GM18498 (cell line): ENCODE results near the gene IFNL2.
"Not testable (repeated sequence)": the region's sequence is repeated elsewhere in the genome, so short reads cannot be mapped to it uniquely, and the experiment has no call there.

Experiments
- ATAC-seq: cut with Tn5 transposase; IDR thresholded peaks from one replicate; pipeline ENCODE4 v1.9.1; 2021; ENCODE audit warnings: mild to moderate bottlenecking, moderate library complexity; ENCODE audit not compliant: unreplicated experiment

Gene IFNL2

DNA sequence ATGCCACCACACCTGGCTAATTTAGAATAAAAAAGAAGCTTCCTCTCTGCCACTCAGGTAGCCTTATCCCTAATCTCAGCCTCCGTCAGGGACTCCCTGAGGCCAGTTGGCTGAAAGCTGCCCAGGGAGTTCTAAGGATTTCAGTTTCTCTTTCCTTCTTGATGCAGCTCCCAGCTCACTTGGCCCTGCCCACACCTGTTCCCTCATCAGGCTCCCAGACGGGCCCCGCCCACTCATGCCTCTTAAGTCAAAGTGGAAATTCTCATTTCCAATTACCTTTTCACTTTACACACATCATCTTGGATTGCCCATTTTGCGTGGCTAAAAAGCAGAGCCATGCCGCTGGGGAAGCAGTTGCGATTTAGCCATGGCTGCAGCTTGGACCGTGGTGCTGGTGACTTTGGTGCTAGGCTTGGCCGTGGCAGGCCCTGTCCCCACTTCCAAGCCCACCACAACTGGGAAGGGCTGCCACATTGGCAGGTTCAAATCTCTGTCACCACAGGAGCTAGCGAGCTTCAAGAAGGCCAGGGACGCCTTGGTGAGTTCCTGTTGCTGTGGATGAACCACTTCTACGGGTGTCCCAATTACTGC, 28.0 kb downstream of the IFNL2 start, which contains the start of gene IFNL1:
Gene IFNL1, plus strand, starts transcription at position 353 of the 591 bp plus-strand sequence. Its CDS starts 15 bp downstream, at position 368.
- ATAC-seq: no peak

GRCh38 chr19:39296906-39297305, 28.7 kb downstream of the IFNL2 start:
- ATAC-seq: no peak

- ATAC-seq: no peak
Measured at GRCh38 chr19:39297931-39298634, 29.9 kb downstream of the IFNL2 start.

DNA sequence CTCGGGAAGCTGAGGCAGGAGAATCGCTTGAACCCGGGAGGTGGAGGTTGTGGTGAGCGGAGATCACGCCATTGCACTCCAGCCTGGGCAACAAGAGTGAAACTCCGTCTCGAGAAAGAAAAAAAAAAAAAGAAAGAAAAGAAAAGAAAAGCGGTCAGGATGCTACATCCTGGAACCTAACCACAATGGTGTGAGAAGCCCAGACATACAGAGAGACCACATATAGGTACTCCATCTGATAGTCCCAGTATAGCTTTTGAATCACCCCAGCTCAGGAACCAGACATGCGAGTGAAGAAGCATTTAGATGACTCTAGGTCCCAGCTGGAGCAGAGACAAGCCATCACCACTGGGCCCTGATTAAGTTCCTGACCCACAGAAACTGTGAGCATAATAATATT, 31.2 kb downstream of the IFNL2 start:
- no peak for ATAC-seq

DNA sequence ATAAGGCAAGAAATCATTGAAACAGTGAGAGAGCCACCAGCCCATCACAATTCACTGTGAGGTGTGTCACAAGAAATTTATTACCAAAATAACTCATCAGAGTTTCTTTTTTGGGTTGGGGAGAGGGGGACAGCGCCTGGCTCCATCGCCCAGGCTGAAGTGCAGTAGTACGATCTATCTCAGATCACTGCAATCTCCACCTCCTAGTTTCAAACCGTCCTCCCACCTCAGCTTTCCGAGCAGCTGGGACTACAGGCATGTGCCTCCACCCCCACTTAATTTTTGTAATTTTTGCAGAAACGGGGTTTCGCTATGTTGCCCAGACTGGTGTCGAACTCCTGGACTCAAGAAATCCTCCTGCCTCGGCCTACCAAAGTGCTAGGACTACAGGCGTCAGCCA, 31.6 kb downstream of the IFNL2 start:
- no peak for ATAC-seq

- ATAC-seq: no peak
Measured at GRCh38 chr19:39301021-39301420, 32.8 kb downstream of the IFNL2 start.

GRCh38 chr19:39301562-39301961, 33.4 kb downstream of the IFNL2 start:
- ATAC-seq: no peak

DNA sequence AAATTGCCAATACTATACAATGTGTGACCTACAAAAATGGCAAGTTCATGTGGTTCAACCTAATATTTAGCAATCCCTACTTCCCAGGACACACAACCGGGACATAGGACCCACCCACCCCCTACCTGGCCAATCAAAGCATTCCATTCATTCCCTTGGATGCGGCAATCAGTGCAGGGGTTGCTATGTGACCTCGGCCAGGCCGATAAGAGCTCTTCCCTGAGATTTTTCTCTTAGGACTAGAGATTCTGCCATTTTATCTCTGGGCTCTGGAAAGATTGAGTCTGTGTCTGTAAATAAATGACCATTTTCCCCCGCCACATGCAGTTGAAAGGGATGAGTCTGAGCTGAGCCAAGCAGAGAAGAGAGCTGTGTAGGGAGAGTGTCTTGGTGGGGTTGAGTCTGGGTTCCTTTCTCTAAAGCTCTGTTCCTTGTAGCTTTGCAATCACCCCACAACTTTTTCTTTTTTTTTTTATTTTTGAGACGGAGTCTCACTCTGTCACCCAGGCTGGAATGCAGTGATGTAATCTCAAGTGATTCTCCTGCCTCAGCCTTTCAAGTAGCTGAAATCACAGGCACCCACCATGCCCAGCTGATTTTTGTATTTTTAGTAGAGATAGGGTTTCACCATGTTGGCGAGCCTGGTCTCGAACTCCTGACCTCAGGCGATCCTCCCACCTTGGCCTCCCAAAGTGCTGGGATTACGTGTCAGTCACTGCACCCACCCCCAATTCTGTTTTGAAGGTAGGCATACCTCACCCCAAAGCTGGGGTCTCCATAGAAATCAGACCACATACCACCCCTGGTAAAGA, 35.4 kb downstream of the IFNL2 start:
- no peak for ATAC-seq

DNA sequence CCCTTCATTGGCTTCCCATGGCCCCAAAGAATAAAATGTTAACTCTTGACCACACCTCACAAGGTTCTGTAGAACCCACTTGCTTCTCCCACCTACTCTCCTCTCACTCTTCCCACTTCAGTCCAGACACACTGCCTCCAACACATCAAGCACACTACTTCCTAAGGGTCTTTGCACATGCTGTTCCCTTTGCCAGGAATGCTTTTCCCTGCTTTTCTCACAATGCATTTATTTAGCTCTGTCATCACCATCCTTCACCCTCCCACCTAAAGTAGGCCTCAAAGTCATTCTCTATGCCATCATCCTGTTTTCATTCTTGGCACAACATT, 36.0 kb downstream of the IFNL2 start:
- no peak for ATAC-seq

DNA sequence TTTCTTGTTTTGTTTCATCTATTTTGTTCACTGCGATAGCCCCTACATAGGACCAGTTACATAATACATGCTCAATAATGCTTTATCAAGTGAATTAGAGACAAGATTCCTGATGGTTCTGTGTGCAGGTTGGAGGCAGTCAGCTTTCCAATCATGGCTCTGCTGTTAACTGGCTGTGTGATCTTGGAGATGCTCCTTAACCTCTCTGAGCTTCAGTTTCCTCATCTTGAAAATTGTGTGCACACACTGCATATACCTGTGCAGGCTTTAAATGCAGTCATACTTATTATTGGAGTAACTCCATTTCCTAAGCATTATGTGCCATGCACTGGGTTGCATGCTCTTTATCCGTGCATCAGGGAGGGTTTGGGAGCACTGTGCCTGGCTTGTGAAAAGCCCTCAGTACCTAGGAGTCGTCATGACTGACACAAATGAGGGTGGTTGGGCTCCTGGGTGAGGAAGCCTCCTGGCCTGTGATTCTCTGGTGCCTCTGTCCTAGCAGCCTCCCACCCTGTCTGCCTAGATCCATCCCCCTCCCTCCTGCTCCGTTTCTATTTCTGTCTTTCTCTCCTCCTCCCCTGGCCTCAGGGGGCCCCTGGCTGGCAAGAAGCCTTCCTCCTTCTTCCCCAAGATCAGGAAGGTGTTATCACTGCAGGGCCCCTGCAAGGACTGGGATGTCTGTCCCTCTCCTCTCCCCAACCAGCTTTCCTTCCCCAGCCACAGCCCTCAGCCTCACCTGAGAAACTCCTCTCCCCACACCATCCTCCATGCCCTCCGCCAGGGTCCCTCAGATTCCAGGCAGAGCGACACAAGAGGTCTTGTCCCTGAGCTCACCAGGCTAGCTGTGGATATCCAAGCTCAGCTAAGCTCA, 36.7 kb downstream of the IFNL2 start:
- ATAC-seq: no peak

GRCh38 chr19:39306075-39306474, 37.9 kb downstream of the IFNL2 start:
- no peak for ATAC-seq

DNA sequence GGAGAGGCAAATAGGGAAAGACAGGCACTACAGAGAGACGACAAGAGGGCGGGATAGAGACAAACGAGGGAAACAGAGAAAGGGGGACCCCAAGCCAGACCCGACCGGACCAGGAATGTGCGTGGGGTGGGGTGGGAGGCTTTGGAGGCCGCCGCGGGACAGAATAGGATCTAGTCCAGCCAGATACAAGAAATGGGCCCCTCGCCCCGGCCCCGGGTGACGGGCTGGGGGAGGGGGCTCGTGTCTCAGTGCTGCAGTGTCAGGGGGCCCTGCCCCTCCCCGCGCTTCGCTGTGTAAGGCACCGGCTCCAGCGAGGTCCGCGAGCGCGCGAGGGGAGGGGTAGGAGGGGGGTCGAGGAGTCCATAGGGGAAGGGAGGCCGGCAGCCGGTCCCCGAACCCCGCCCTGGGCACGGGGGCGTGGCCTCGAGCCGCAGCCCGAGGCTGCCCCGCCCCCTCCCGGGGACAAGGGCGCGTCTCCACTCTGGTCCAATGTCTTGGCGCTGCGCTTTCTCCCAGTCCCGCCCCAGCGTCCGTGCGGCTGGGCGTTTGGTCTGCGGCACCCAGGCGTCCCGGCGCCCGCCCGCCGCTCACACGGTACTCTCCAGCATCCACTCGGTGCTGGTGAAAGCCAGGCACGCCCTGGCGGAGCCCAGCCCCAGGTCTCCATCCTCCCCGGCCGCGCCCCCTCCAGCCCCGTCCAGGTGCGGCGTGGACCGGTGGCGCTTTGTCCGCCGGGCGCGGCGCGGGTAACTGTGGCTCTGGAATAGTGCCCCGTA, 39.0 kb downstream of the IFNL2 start:
- ATAC-seq: no peak

DNA sequence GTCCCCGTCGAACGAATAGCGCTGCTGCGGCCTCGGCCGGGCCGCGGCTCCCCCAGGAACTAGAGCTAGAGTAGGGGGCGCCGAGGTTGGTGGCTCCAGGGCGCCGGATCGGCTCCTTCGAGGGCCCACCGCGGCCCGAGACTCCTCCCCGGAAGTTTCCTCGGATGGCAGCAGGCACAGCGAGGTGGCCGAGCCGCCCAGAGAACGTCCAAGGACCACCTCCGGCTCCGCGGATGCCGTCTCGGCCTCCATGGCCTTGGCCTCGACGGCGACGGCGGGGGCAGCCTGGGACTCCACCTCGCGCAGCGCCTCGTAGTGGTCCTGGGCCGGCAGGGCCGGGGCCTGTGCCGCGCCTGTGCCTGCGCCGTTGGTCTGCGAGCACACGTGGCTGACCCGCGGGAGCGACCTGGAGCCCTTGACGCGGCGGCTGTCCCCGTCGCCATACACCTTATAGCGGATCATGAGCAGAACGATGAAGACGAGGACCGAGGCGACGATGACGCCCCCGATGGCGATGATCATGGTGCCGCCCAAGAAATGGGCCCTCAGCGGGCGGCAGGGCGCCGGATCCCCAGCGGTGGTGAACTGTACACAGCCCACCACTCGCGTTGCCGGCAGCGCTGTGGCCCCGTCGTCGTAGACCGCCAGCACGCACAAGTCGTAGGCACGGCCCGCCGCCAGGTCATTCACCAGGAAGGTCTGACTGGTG, 39.8 kb downstream of the IFNL2 start:
- no peak for ATAC-seq

DNA sequence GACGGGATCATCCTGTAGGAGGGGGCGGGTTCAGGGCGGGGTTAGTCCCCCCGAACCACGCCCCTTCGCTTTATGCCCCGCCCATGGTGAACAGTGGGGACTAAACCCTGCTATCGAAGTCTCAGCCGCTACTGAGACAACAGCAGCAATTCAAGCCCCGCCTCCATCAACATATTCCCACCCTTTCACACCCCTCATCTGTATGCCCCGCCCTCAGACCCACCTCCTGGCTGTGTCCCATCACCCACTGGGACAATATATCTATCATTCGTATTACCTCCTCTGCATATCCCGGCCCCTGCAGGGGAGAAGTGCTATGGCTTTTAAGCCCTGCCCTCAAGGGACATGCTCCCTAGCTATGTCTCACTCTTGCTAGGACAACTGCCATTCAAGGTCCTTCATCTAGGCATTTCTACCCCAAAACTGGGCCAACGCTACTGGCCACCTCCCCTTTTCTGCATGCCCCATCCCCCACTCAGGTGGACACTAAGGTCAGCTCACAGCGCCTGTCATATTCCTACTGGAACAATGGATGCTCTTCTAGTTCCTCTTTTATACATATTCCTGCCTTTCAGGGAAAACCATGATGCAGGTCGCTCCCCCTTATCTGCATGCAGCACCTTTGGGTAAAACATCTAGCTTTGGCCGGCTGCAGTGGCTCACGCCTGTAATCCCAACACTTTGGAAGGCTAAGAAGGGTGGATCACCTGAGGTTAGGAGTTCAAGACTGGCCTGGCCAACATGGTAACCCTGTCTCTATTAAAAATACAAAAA, 40.5 kb downstream of the IFNL2 start:
- no peak for ATAC-seq

GRCh38 chr19:39309305-39309670, 41.1 kb downstream of the IFNL2 start:
- ATAC-seq: not testable (repeated sequence)

DNA sequence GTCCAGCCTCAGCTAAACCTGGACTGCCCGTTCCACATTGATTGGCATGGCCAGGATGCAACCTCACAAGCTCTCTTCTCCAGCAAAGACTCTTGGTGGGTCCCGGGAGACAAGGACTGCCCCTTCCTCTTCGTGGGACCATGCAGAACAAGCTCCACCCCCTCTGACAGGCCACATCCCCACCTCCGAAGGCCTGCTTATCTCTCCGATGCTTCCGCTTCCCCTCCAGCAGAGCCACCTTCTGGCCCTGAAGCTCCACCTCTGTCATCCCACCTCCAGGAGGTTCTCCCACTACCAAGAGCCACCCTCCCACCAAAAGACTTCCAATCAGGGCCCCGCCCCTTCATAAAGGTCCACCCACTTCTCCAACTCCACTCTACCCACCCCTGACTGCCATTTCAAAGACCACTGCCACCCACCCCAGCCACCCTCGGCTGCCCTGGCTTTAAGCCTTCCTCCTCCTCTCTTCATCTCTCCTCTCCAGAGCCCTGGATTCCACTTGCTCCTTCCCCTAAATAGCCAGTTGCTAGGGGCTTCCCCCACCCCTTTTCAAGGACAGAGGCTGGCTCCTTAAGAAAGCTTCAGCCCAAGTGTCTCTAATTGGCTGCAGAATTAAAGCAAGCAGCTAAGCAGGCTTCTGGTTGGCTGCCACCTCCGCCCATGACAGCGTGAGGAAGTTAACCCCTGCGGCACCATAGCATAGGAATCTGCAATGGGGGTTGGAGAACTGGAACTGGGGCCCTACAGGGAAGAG, 42.5 kb downstream of the IFNL2 start:
- ATAC-seq: no peak

DNA sequence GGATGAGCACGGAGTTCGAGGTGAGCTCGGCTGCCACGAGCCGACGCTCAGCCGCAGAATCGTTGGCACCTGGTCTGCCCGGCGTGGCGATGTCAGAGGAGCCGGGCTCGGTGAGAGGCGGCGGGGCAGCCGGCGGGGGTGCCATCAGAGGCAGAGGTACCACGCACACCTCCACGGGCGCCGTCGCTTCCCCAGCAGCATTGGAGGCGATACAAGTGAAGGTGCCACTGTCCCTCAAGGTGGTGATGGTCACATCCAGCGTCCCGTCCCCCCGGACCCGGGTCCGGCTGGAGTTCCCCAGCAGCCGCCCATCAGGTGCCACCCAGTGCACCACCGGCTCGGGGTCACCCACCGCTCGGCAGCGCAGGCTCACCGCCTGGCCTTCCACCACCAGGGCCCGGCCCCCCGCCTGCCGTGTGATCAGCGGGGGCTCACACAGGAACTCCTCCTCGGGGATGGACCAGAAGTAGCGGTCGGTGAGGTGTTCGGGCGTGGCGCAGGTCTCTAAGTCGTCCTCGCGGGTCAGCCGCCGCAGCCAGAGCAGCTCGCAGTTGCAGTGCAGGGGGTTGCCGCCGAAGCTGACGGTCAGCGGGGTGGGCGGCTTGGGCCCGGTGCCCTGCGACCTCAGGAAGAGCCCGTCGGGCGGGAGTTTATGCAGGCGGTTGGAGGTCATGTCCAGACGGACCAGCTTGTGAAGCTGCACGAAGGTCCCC, 46.0 kb downstream of the IFNL2 start:
- ATAC-seq: no peak

- ATAC-seq: no peak
Measured at GRCh38 chr19:39315933-39316332, 47.7 kb downstream of the IFNL2 start.
